Esophagus muscularis mucosa (tissue), 4 donors: ENCODE results near the gene GPRIN2. TPM values are rescaled to one million over a fixed set of nuclear protein-coding genes. Genes with fewer than 3 reads are reported as not detected.

Source experiments
- DNase-seq: peaks from one replicate; pipeline ENCODE4 v3.0.0-alpha.2; 2017; ENCODE audit errors: extremely low spot score
- H3K27ac ChIP-seq, 4 donors: fragments of 200-600 bp; sonication (generic); replicated peaks in 1 of 4; 1 replicate in 3 of 4; 2 replicates in 1 of 4; pipeline ENCODE4 v1.5.1; 2016 to 2019; ENCODE audit warnings: mild to moderate bottlenecking in 1 of 4
- H3K27me3 ChIP-seq, 4 donors: fragments of 200-600 bp; sonication (generic); one replicate each; pipeline versions ENCODE4 v1.5.1 to v1.6.0; 2016 to 2019
- H3K36me3 ChIP-seq, 4 donors: fragments of 200-600 bp; sonication (generic); one replicate each; pipeline ENCODE4 v1.5.1; 2016 to 2019
- H3K4me1 ChIP-seq, 4 donors: fragments of 200-600 bp; sonication (generic); one replicate each; pipeline ENCODE4 v1.5.1; 2016 to 2019
- H3K4me3 ChIP-seq, 4 donors: fragments of 200-600 bp; sonication (generic); 1 replicate in 2 of 4; 2 replicates in 2 of 4; pipeline ENCODE4 v1.5.1; 2016 to 2019; ENCODE audit warnings: mild to moderate bottlenecking in 4 of 4, moderate library complexity in 1 of 4
- H3K9me3 ChIP-seq, 4 donors: fragments of 200-600 bp; sonication (generic); 1 replicate in 3 of 4; 2 replicates in 1 of 4; pipeline ENCODE4 v1.5.1; 2016 to 2019
- CTCF ChIP-seq, 3 experiments: fragments of 200-600 bp in 2 of 3; fragments of 450-650 bp in 1 of 3; sonication (generic) in 2 of 3; IDR thresholded peaks; one replicate each; pipeline ENCODE4 v1.5.1; 2017 to 2019; ENCODE audit warnings: antibody characterized with exemption in 3 of 3, mild to moderate bottlenecking in 2 of 3, moderate library complexity in 1 of 3
- EP300 ChIP-seq: sonication (generic); formaldehyde crosslinking; IDR thresholded peaks from one replicate; pipeline ENCODE4 v1.6.1; 2017; ENCODE audit warnings: antibody characterized with exemption
- POLR2A ChIP-seq: fragments of 450-650 bp; IDR thresholded peaks from one replicate; pipeline ENCODE4 v1.6.1; 2017; ENCODE audit warnings: antibody characterized with exemption, moderate library complexity, mild to moderate bottlenecking, low read depth
- POLR2AphosphoS5 ChIP-seq, 2 donors: sonication (generic); formaldehyde crosslinking; IDR thresholded peaks; one replicate each; pipeline ENCODE4 v1.6.1; 2017; ENCODE audit warnings: antibody characterized with exemption in 2 of 2
- WGBS: methylation state at CpG from one replicate; pipeline ENCODE4 v1.1.5; 2018; 5-methylcytosine and 5-hydroxymethylcytosine counted together
- intact Hi-C: fragments of 100-400 bp; cut with DNase I; formaldehyde crosslinking; loops from one replicate; pipeline ENCODE4 v1.15.1; 2023
- total RNA-seq, 4 donors: library from RNA; depleted of rRNA; stranded (reverse); fragments of >200 nt; gene quantifications; one replicate each; pipeline versions ENCODE4 v1.1.0 to v1.2.1, GENCODE V29; 2016

Gene GPRIN2
- total RNA-seq, 4 donors from 2014 or later, result 1.3 to 2.2 TPM; not detected in 2

- 94% methylated on average over 10 of the region's 10 CpGs for WGBS
- Histone ChIP-seq H3K4me1 (peaks cover 6 to 15% (median 14%) of the 10 kb centered on the region in 4 donors), H3K4me3 (no peak overlapping the region), H3K27me3 (no peaks in the 10 kb centered on the region), H3K36me3 (no peaks in the 10 kb centered on the region), H3K9me3 (no peaks in the 10 kb centered on the region), H3K27ac (no peak overlapping the region)
- DNase-seq, result no peak
- intact Hi-C loops, result no loop called here
- no peak for TF ChIP-seq EP300
- no peak for TF ChIP-seq CTCF (IDR thresholded peaks at IDR 0.05)
- TF ChIP-seq POLR2AphosphoS5 (IDR thresholded peaks at IDR 0.05), result no peak
- no peak for TF ChIP-seq POLR2A
Observed at GRCh38 chr10:46522295-46523118, 34.0 kb downstream of the GPRIN2 start.

- intact Hi-C loops, result no loop called here
- no peak overlapping the region for H3K27ac ChIP-seq
- H3K4me1 ChIP-seq, result peaks cover 6 to 27% (median 24%) of the 10 kb centered on the region in 4 donors
- no peaks in the 10 kb centered on the region for H3K36me3 ChIP-seq
- no peaks in the 10 kb centered on the region for H3K27me3 ChIP-seq
- no peak overlapping the region for H3K4me3 ChIP-seq
- no peak for DNase-seq
- no peaks in the 10 kb centered on the region for H3K9me3 ChIP-seq
- 61% methylated on average over 5 of the region's 5 CpGs for WGBS
- TF ChIP-seq EP300 (no peak), POLR2AphosphoS5 (IDR thresholded peaks at IDR 0.05) (no peak), POLR2A (no peak), CTCF (IDR thresholded peaks at IDR 0.05) (no peak)
Observed at GRCh38 chr10:46520941-46521340, 35.5 kb downstream of the GPRIN2 start.

GRCh38 chr10:46520381-46520780 lies 36.1 kb downstream of the GPRIN2 start:
- Histone ChIP-seq H3K9me3 (no peaks in the 10 kb centered on the region), H3K27ac (no peak overlapping the region), H3K4me3 (no peak overlapping the region), H3K27me3 (no peaks in the 10 kb centered on the region), H3K4me1 (peaks cover 6 to 27% (median 24%) of the 10 kb centered on the region in 4 donors), H3K36me3 (no peaks in the 10 kb centered on the region)
- intact Hi-C loops, result no loop called here
- DNase-seq, result no peak
- 86% methylated on average over 5 of the region's 5 CpGs for WGBS
- TF ChIP-seq CTCF (IDR thresholded peaks at IDR 0.05), result no peak
- no peak for TF ChIP-seq EP300
- TF ChIP-seq POLR2AphosphoS5 (IDR thresholded peaks at IDR 0.05), result no peak
- TF ChIP-seq POLR2A, result no peak

GRCh38 chr10:46518028-46518725 lies 38.3 kb downstream of the GPRIN2 start:
- Histone ChIP-seq H3K27me3 (no peaks in the 10 kb centered on the region), H3K9me3 (no peaks in the 10 kb centered on the region), H3K36me3 (no peaks in the 10 kb centered on the region), H3K4me3 (no peak overlapping the region), H3K27ac (no peak overlapping the region), H3K4me1 (peaks cover 1 to 14% (median 11%) of the 10 kb centered on the region in 4 donors)
- intact Hi-C loops, result no loop called here
- 93% methylated on average over 6 of the region's 6 CpGs for WGBS
- no peak for DNase-seq
- no peak for TF ChIP-seq POLR2A

- TF ChIP-seq POLR2AphosphoS5 (IDR thresholded peaks at IDR 0.05) (no peak), CTCF (IDR thresholded peaks at IDR 0.05) (no peak), POLR2A (no peak), EP300 (no peak)
- 96% methylated on average over 5 of the region's 5 CpGs for WGBS
- H3K9me3 ChIP-seq, result no peaks in the 10 kb centered on the region
- H3K27ac ChIP-seq, result no peak overlapping the region
- DNase-seq, result no peak
- H3K36me3 ChIP-seq, result no peaks in the 10 kb centered on the region
- intact Hi-C loops, result no loop called here
- no peaks in the 10 kb centered on the region for H3K27me3 ChIP-seq
- H3K4me3 ChIP-seq, result no peak overlapping the region
- peaks cover 0 to 12% (median 11%) of the 10 kb centered on the region in 4 donors for H3K4me1 ChIP-seq
Observed at GRCh38 chr10:46517541-46517940, 38.9 kb downstream of the GPRIN2 start.
